ENCODE data around the gene USP31. TPM values are rescaled to one million over a fixed set of nuclear protein-coding genes. Genes with fewer than 3 reads are reported as not detected.

USP31 gene
- total RNA-seq, 1 experiment from 2014 or later: 26.9 TPM

GRCh38 chr16:23194497-23195221 lies 45.4 kb upstream of the USP31 start:
- H3K4me1 Mint-ChIP-seq (ENCODE audit: insufficient read depth, unreplicated experiment): peaks cover 6% of the 10 kb centered on the region
- H3K27ac Mint-ChIP-seq (ENCODE audit: low read depth, unreplicated experiment): peak overlapping the region; percentile 42
- H3K36me3 Mint-ChIP-seq (ENCODE audit: insufficient read depth, unreplicated experiment): peaks cover 100% of the 10 kb centered on the region
- no peak for TF ChIP-seq CTCF (IDR thresholded peaks at IDR 0.05; ENCODE audit: unreplicated experiment)
- no peak for DNase-seq (ENCODE audit: unreplicated experiment)
- intact Hi-C loops (cut with micrococcal nuclease): no loop called here
- ChIA-PET POLR2A (interaction anchor here (0.6 kb wide), 1 partner anchor 428 kb away, joined by 3 read pairs; no protein-coding TSS in a partner anchor), CTCF (interaction anchor here (0.7 kb wide), 1 partner anchor 85 kb away, joined by 3 read pairs; no protein-coding TSS in a partner anchor)
- no peaks in the 10 kb centered on the region for H3K27me3 Mint-ChIP-seq (ENCODE audit: insufficient read depth, unreplicated experiment)
- no peaks in the 10 kb centered on the region for H3K9me3 Mint-ChIP-seq (ENCODE audit: unreplicated experiment)
- H3K4me3 Mint-ChIP-seq (ENCODE audit: unreplicated experiment): no peak overlapping the region
- no TSS peak for BruUV-seq (replicated peaks)

- no peak for DNase-seq (ENCODE audit: unreplicated experiment)
- TF ChIP-seq CTCF (IDR thresholded peaks at IDR 0.05; ENCODE audit: unreplicated experiment): no peak
- ChIA-PET POLR2A (no interaction called here), CTCF (interaction anchor here (24.1 kb wide), 1 partner anchor 246 kb away, joined by 516 read pairs; no protein-coding TSS in a partner anchor)
- BruUV-seq (replicated peaks): no TSS peak
- intact Hi-C loops (cut with micrococcal nuclease): no loop called here
- no peaks in the 10 kb centered on the region for H3K9me3 Mint-ChIP-seq (ENCODE audit: unreplicated experiment)
- no peak overlapping the region for H3K27ac Mint-ChIP-seq (ENCODE audit: low read depth, unreplicated experiment)
- H3K4me1 Mint-ChIP-seq (ENCODE audit: insufficient read depth, unreplicated experiment): peaks cover 18% of the 10 kb centered on the region
- H3K27me3 Mint-ChIP-seq (ENCODE audit: insufficient read depth, unreplicated experiment): no peaks in the 10 kb centered on the region
- H3K4me3 Mint-ChIP-seq (ENCODE audit: unreplicated experiment): no peak overlapping the region
- H3K36me3 Mint-ChIP-seq (ENCODE audit: insufficient read depth, unreplicated experiment): peaks cover 94% of the 10 kb centered on the region
These were observed 39.7 kb upstream of the USP31 start for GRCh38 chr16:23188911-23189310.

GRCh38 chr16:23187341-23187740 lies 38.1 kb upstream of the USP31 start:
- POLR2A ChIA-PET: interaction anchor here (0.7 to 1.0 kb wide), 3 partner anchors 17 to 93 kb away, joined by 3 to 5 read pairs (median 3); no protein-coding TSS in a partner anchor
- Mint-ChIP-seq H3K4me1 (ENCODE audit: insufficient read depth, unreplicated experiment) (peaks cover 18% of the 10 kb centered on the region), H3K36me3 (ENCODE audit: insufficient read depth, unreplicated experiment) (peaks cover 79% of the 10 kb centered on the region), H3K27ac (ENCODE audit: low read depth, unreplicated experiment) (peak overlapping the region; percentile 65), H3K27me3 (ENCODE audit: insufficient read depth, unreplicated experiment) (no peaks in the 10 kb centered on the region), H3K4me3 (ENCODE audit: unreplicated experiment) (peak overlapping the region; percentile 5), H3K9me3 (ENCODE audit: unreplicated experiment) (no peaks in the 10 kb centered on the region)
- no peak for DNase-seq (ENCODE audit: unreplicated experiment)
- no peak for TF ChIP-seq CTCF (IDR thresholded peaks at IDR 0.05; ENCODE audit: unreplicated experiment)
- BruUV-seq (replicated peaks): no TSS peak
- intact Hi-C loops (cut with micrococcal nuclease): no loop called here
- CTCF ChIA-PET: interaction anchor here (0.7 to 24.1 kb wide), 6 partner anchors 13 to 247 kb away, joined by 3 to 516 read pairs (median 4); no protein-coding TSS in a partner anchor

GRCh38 chr16:23186171-23186570 lies 36.9 kb upstream of the USP31 start:
- POLR2A ChIA-PET: interaction anchor here (0.6 to 5.8 kb wide), 3 partner anchors 37 to 248 kb away, joined by 4 to 66 read pairs (median 6); partner anchors contain the start of gene USP31
- Mint-ChIP-seq H3K4me1 (ENCODE audit: insufficient read depth, unreplicated experiment) (peaks cover 28% of the 10 kb centered on the region), H3K27ac (ENCODE audit: low read depth, unreplicated experiment) (peak overlapping the region; percentile 25), H3K36me3 (ENCODE audit: insufficient read depth, unreplicated experiment) (peaks cover 67% of the 10 kb centered on the region), H3K27me3 (ENCODE audit: insufficient read depth, unreplicated experiment) (no peaks in the 10 kb centered on the region), H3K9me3 (ENCODE audit: unreplicated experiment) (no peaks in the 10 kb centered on the region), H3K4me3 (ENCODE audit: unreplicated experiment) (peak overlapping the region; percentile 84)
- intact Hi-C loops (cut with micrococcal nuclease): no loop called here
- no TSS peak for BruUV-seq (replicated peaks)
- CTCF ChIA-PET: interaction anchor here (0.6 to 24.1 kb wide), 3 partner anchors 58 to 248 kb away, joined by 3 to 516 read pairs (median 5); no protein-coding TSS in a partner anchor
- no peak for DNase-seq (ENCODE audit: unreplicated experiment)
- TF ChIP-seq CTCF (IDR thresholded peaks at IDR 0.05; ENCODE audit: unreplicated experiment): no peak
